DMS 273 (cell line): ENCODE results near the gene FLOT1.
"Not testable (repeated sequence)": the region's sequence is repeated elsewhere in the genome, so short reads cannot be mapped to it uniquely, and the experiment has no call there.

Experiments
- DNase-seq: peaks from one replicate; lab custom pipeline; 2025; ENCODE audit not compliant: unreplicated experiment; lab: John Stamatoyannopoulos, UW

FLOT1 gene

GRCh38 chr6:30723843-30724741 is 18.4 kb downstream of the FLOT1 start:
- DNase-seq = not testable (repeated sequence)

GRCh38 chr6:30723159-30723842 is 19.2 kb downstream of the FLOT1 start:
- not testable (repeated sequence) for DNase-seq

- peak; percentile 89 for DNase-seq
Observed at GRCh38 chr6:30722280-30723112, 20.0 kb downstream of the FLOT1 start.

- not testable (repeated sequence) for DNase-seq
Observed at GRCh38 chr6:30722025-30722279, 20.5 kb downstream of the FLOT1 start.

GRCh38 chr6:30721198-30722024 is 21.1 kb downstream of the FLOT1 start:
- DNase-seq = peak; percentile 96

DNA sequence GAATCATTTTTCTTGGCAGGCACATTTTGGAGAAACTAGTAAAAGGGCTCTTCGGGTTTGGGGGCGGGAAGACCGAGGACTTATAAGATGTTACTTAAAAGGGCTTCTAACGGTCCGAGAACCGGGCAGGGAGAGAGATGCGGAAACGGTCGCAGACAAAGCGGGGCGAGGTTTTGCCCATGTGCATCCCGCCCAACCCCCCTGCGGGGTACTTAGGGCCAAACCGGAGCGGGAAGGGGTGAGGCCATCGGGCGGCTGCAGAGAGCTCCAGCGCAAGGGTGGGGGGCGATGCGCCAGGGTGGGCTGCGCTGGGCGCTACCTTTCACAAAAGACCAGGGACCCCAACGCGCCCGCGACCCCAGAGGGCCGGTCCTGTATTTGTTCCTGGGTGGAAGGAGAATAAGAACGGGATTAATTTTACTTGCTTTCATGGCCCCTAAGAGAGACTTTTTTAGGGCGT is 21.7 kb downstream of the FLOT1 start:
- DNase-seq = peak; percentile 84

DNA sequence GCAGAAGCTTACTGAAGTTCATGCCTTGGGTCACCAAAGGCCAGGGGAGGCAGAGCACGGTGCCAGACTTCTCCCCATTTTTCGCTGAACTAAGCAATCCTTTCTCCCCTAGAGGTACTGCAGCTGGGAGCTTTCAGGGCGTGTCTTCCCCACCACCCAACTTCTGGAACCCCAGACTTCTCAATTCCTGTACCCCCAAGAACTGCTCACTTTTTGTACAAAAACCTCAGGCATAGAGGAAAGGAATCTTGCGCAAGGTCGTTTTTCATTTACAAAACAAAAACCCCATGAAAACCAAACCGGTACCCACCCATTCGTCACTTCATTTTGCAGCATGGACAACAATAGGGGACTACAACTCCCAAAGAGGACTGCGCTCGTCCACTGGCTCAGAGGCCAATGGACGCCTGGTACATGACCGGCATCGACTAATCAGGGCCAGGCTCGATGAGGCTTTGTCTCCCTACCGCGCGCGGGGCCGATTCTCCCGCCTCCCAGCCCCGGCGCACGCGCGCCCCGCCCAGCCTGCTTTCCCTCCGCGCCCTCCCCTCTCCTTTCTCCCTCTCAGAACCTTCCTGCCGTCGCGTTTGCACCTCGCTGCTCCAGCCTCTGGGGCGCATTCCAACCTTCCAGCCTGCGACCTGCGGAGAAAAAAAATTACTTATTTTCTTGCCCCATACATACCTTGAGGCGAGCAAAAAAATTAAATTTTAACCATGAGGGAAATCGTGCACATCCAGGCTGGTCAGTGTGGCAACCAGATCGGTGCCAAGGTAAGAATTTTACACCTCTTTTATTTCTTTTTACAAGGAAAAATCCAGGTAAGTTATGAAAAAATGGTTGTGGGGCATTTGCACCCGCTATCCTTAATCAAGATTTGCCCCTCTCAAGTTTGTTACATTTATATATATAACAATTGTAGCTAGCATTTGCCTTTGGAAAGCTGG is 22.4 kb downstream of the FLOT1 start, which contains the start of gene TUBB:
Gene TUBB (plus strand): TSS at position 562 of the 947 bp plus-strand sequence. CDS start 155 bp downstream, at position 717.
- DNase-seq = peak; percentile 99

DNA sequence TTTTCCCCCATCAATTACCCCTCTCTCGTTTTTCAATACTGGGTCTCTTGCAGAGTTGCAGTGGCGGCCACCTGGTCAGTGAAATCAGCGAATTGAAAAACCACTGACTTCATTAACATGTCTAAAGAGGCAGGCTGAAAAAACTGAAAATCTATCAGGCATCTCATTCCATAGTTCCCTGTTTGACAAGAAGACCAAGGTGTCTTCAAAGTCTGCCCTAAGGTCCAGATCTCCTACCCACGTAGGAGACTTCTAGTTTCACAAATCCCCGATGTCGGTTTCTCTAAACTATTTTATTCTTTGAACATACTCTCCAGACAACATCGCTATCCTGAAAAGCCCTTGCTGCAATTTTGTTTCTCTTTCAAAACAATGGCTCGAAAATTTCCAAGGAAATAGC is 23.1 kb downstream of the FLOT1 start:
- peak; percentile 61 for DNase-seq

DNA sequence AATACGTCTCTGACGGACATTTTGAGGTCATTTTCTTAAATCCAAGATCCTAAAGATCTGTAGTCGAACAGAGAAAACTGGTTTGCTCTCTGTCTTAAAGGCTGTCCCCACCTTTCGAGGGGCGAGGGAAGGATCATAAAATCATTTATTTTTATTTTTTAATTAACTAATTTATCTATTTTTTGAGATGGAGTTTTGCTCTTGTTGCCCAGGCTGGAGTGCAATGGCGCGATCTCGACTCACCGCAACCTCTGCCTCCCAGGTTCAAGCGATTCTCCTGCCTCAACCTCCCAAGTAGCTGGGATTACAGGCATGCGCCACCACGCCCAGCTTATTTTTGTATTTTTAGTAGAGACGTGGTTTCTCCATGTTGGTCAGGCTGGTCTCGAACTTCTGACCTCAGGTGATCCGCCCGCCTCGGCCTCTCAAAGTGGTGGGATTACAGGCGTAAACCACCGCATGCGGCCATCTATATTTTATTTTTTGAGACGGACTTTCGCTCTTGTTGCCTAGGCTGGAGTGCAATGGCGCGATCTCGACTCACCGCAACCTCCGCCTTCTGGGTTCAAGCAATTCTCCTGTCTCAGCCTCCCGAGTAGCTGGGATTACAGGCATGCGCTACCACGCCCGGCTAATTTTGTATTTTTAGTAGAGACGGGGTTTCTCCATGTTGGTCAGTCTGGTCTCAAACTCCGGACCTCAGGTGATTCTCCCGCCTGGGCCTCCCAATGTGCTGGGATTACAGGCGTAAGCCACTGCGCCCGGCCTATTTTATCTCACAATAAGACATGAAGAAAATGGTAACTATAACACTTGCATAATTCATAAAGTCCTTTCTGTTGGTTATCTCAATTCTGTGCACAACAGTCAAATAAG is 24.4 kb downstream of the FLOT1 start:
- DNase-seq = not testable (repeated sequence)

- DNase-seq = peak; percentile 100
Observed at GRCh38 chr6:30717129-30717844, 25.2 kb downstream of the FLOT1 start, which contains the start of gene MDC1. MDC1 (minus strand) TSS chr6:30717281; CDS start chr6:30715175, 2,106 bp downstream.

- no peak for DNase-seq
Observed at GRCh38 chr6:30716879-30717128, 25.7 kb downstream of the FLOT1 start.

DNA sequence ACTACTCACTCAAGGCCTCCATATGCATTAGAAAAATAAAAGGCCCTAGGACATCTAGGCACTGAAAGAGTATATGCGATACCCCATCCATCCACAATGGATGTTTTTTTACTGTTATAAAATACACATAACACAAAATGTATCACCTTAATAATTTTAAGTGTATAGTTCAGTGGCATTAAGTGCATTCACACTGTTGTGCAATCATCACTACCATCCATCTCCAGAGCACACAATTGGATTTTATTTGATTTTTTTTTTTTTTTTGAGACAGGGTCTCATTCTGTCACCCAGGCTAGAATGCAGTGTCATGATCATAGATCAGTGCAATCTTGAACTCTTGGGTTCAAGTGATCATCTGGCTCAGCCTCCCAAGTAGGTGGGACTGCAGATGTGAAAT is 28.2 kb downstream of the FLOT1 start:
- DNase-seq = no peak

GRCh38 chr6:30712441-30712945 is 30.0 kb downstream of the FLOT1 start:
- no peak for DNase-seq

DNA sequence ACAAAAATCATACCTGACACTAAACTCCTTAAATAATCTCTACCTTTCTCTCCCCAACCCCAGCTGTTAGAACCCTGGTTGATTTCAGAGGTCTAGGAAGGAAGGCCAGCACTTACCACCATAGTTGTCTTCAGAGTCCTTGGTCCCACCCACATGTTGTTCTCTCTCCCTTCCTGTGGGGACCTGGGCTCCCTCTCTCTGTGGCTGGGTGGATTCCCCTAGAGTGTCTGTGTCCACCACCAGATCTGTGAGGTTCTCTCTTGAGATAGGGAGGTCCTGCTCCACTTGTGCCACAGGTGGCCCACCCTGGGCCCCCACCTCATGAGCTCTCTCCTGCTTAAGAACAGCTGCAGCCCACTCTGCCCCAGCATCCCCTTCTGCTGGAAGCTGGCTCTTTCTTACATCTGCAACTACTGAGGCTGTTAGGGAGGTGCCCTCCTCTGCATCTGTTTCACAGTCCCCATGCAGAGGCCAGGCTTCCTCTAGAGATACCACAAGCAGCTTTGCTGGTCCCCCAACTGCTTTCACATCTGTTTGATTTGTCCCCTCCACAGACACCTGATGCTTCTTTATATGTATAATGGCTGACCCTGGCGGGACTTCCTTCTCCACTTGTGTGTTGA is 30.6 kb downstream of the FLOT1 start:
- DNase-seq = no peak

GRCh38 chr6:30709101-30709868 is 33.2 kb downstream of the FLOT1 start:
- DNase-seq = no peak

GRCh38 chr6:30707281-30707850 is 35.1 kb downstream of the FLOT1 start:
- peak; percentile 51 for DNase-seq
